RWPE1 (cell line): ENCODE results near the gene IQGAP2.
A peak's percentile ranks its signal among the peaks of the same experiment; 100 is the strongest.

Experiments
- CTCF ChIA-PET: fragments of 350-600 bp; sonication (Branson Sonifier 250); formaldehyde crosslinking; extraction: SDS; loops from one replicate; lab custom pipeline; 2021; lab: Yijun Ruan, JAX
- POLR2A ChIA-PET: fragments of 400-600 bp; formaldehyde crosslinking; extraction: SDS; loops from one replicate; lab custom pipeline; 2020; ENCODE audit warnings: antibody characterized with exemption; ENCODE audit not compliant: low non-redundant PET; lab: Yijun Ruan, JAX
- DNase-seq: peaks from one replicate; pipeline ENCODE4 v3.0.0; 2012; ENCODE audit warnings: low spot score
- H3K27ac ChIP-seq: fragments of 450-650 bp; 2 replicates; pipeline ENCODE4 v1.5.1; 2017
- CTCF ChIP-seq: fragments of 450-650 bp; conservative IDR thresholded peaks from 2 replicates; pipeline ENCODE4 v1.5.1; 2017; ENCODE audit warnings: low read depth, mild to moderate bottlenecking

The IQGAP2 gene

GRCh38 chr5:76582230-76583162, 179.4 kb downstream of the IQGAP2 start:
- no peak overlapping the region for H3K27ac ChIP-seq
- POLR2A ChIA-PET, result no interaction called here
- TF ChIP-seq CTCF, result no peak
- DNase-seq, result no peak
- CTCF ChIA-PET, result interaction anchor here (0.5 to 1.7 kb wide), 18 partner anchors 10 to 847 kb away, joined by 3 to 9 read pairs (median 4); no protein-coding TSS in a partner anchor

GRCh38 chr5:76583163-76584047, 180.3 kb downstream of the IQGAP2 start:
- TF ChIP-seq CTCF, result peak; percentile 75
- peak; percentile 23 for DNase-seq
- no peak overlapping the region for H3K27ac ChIP-seq
- CTCF ChIA-PET, result interaction anchor here (0.5 to 1.7 kb wide), 22 partner anchors 10 to 1891 kb away, joined by 3 to 9 read pairs (median 4); no protein-coding TSS in a partner anchor
- POLR2A ChIA-PET, result no interaction called here

GRCh38 chr5:76585783-76586217, 182.7 kb downstream of the IQGAP2 start:
- DNase-seq, result no peak
- H3K27ac ChIP-seq, result no peak overlapping the region
- TF ChIP-seq CTCF, result no peak
- ChIA-PET POLR2A (no interaction called here), CTCF (no interaction called here)

GRCh38 chr5:76586531-76586930, 183.4 kb downstream of the IQGAP2 start:
- ChIA-PET CTCF (no interaction called here), POLR2A (no interaction called here)
- H3K27ac ChIP-seq, result no peak overlapping the region
- TF ChIP-seq CTCF, result no peak
- no peak for DNase-seq

- H3K27ac ChIP-seq, result no peak overlapping the region
- CTCF ChIA-PET, result no interaction called here
- DNase-seq, result no peak
- POLR2A ChIA-PET, result no interaction called here
- no peak for TF ChIP-seq CTCF
These were observed 186.9 kb downstream of the IQGAP2 start for GRCh38 chr5:76590027-76590426.

GRCh38 chr5:76591366-76591765, 188.3 kb downstream of the IQGAP2 start:
- no peak overlapping the region for H3K27ac ChIP-seq
- CTCF ChIA-PET, result interaction anchor here (0.6 kb wide), 2 partner anchors 197 to 785 kb away, joined by 3 to 4 read pairs; no protein-coding TSS in a partner anchor
- TF ChIP-seq CTCF, result no peak
- no peak for DNase-seq
- POLR2A ChIA-PET, result no interaction called here
